Measurements from ENCODE around the gene ZNF74.

DNA sequence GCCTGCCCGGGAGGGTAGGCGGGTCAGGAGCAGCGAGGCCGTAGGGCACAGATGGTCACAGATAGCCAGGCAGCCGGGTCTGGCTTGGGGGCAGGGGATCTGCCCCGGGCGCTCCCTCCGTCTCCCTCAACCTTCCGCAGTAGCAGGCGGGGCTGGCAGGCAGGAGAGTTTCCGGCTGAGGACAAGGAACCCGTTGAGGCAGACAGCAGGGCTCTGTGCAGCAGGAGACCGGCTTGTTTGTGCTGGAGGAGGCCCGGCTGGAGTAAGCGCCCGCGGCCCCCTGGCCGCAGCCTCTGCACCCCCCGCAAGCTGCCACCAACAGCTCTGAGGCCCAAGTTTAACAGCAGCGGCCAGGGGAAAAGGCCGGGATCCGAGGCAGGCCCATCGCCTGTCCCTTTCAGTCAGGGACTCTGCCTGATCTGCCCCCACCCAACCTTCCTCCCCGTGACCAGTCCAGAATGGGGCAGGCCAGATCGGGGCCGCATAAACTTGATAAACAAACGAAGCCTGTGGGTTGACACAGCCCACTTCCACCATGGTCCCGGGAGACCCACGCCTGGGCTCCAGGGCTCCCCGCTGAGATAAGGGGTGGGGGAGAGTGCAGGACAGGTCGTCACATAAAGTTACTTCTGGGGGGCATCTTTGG, 30.1 kb downstream of the ZNF74 start:
- TF ChIP-seq CTCF (IDR thresholded peaks at IDR 0.05) (no peak), POLR2A (IDR thresholded peaks at IDR 0.05) (no peak)
